ENCODE data around the gene ARL5A.

- no peak for TF ChIP-seq CTCF (IDR thresholded peaks at IDR 0.05)
- TF ChIP-seq POLR2A (IDR thresholded peaks at IDR 0.05), result no peak
These were observed 68.0 kb downstream of the ARL5A start for GRCh38 chr2:151760139-151760650.

Measured in body of pancreas (tissue), 4 donors.